DOHH2 (cell line): ENCODE results near the gene DYNLL2.

Experiments used
- EZH2phosphoT487 ChIP-seq: fragments of 200-600 bp; sonication (generic); IDR thresholded peaks from 2 replicates; pipeline ENCODE4 v1.6.1; 2017; ENCODE audit warnings: borderline replicate concordance, mild to moderate bottlenecking, antibody characterized with exemption, low read length, moderate library complexity, mixed read lengths
- TF ChIP-seq, protein P1 (sequence below): fragments of 200-600 bp; sonication (generic); IDR thresholded peaks from one replicate; pipeline ENCODE4 v1.5.1; 2014; ENCODE audit warnings: antibody characterized with exemption, mild to moderate bottlenecking, low read depth, low read length; ENCODE audit not compliant: poor library complexity, severe bottlenecking

DNA sequence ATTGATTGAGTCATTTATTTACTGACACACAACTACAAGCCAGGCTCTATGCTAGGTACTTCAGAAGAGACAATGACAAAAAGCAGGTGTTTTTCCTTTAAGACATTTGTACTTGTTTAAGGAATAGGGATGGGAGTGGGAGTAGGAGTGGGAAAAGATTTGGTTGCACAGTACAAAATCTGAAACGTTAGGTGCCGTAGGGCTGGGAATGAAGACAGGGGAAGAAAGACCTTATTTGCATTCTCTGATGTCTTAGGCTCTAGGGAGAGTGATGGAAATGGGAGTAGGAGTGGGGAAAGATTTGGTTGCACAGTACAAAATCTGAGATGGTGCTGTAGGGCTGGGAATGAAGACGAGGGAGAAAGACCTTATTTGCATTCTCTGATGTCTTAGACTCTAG is 36.3 kb downstream of the DYNLL2 start:
- TF ChIP-seq, protein P1, sequence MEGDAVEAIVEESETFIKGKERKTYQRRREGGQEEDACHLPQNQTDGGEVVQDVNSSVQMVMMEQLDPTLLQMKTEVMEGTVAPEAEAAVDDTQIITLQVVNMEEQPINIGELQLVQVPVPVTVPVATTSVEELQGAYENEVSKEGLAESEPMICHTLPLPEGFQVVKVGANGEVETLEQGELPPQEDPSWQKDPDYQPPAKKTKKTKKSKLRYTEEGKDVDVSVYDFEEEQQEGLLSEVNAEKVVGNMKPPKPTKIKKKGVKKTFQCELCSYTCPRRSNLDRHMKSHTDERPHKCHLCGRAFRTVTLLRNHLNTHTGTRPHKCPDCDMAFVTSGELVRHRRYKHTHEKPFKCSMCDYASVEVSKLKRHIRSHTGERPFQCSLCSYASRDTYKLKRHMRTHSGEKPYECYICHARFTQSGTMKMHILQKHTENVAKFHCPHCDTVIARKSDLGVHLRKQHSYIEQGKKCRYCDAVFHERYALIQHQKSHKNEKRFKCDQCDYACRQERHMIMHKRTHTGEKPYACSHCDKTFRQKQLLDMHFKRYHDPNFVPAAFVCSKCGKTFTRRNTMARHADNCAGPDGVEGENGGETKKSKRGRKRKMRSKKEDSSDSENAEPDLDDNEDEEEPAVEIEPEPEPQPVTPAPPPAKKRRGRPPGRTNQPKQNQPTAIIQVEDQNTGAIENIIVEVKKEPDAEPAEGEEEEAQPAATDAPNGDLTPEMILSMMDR: no peak
- no peak for TF ChIP-seq EZH2phosphoT487
